IPS-18a (cell line): ENCODE results near the gene ST6GALNAC4.
"Not testable (repeated sequence)": the region's sequence is repeated elsewhere in the genome, so short reads cannot be mapped to it uniquely, and the experiment has no call there.

Experiments used
- H3K27ac ChIP-seq: one replicate; pipeline ENCODE4 v1.5.1; 2013; ENCODE audit warnings: low read length
- H3K27me3 ChIP-seq: one replicate; pipeline ENCODE4 v1.6.1; 2013; ENCODE audit warnings: mild to moderate bottlenecking, low read length; ENCODE audit not compliant: control insufficient read depth, insufficient read depth
- H3K36me3 ChIP-seq: one replicate; pipeline ENCODE4 v1.6.1; 2013; ENCODE audit warnings: low read depth, low read length; ENCODE audit not compliant: control insufficient read depth
- H3K4me1 ChIP-seq: one replicate; pipeline ENCODE4 v1.6.1; 2013; ENCODE audit warnings: low read depth, low read length; ENCODE audit not compliant: control insufficient read depth
- H3K4me3 ChIP-seq: one replicate; pipeline ENCODE4 v1.5.1; 2013; ENCODE audit warnings: low read length
- H3K9ac ChIP-seq: one replicate; pipeline ENCODE4 v1.6.1; 2013; ENCODE audit warnings: mild to moderate bottlenecking, low read length, moderate library complexity
- H3K9me3 ChIP-seq: one replicate; pipeline ENCODE4 v1.6.1; 2013; ENCODE audit warnings: low read depth, low read length; ENCODE audit not compliant: control insufficient read depth

Gene ST6GALNAC4

DNA sequence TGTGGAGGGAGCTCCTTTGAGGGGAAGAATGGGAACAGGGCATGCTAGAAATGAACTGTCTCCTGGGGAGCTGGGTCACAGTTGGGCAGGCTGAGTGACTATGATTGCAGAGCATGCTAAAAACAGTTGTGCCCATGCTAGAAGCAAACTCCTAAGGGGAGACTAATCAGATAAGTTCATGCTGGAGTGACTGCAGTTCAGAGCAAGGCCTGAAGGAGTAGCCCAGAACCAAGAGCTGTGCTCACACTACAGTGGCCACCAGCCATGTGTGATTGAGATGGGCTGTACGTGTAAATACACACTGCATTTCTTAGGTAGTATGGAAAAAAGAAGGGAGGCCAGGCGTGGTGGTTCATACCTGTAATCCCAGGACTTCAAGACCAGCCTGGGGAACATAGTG lies 29.0 kb downstream of the ST6GALNAC4 start:
- H3K27ac ChIP-seq, result no peak overlapping the region
- H3K4me3 ChIP-seq, result no peak overlapping the region
- no peaks in the 10 kb centered on the region for H3K4me1 ChIP-seq
- no peaks in the 10 kb centered on the region for H3K9me3 ChIP-seq
- H3K36me3 ChIP-seq, result peaks cover 8% of the 10 kb centered on the region
- H3K27me3 ChIP-seq, result no peaks in the 10 kb centered on the region
- no peak overlapping the region for H3K9ac ChIP-seq

- Histone ChIP-seq H3K9ac (no peak overlapping the region), H3K27me3 (no peaks in the 10 kb centered on the region), H3K9me3 (no peaks in the 10 kb centered on the region), H3K4me3 (no peak overlapping the region), H3K4me1 (no peaks in the 10 kb centered on the region), H3K36me3 (peaks cover 8% of the 10 kb centered on the region), H3K27ac (no peak overlapping the region)
Observed at GRCh38 chr9:127886401-127886972, 30.4 kb downstream of the ST6GALNAC4 start.

GRCh38 chr9:127885508-127886281 lies 31.1 kb downstream of the ST6GALNAC4 start:
- Histone ChIP-seq H3K36me3 (peaks cover 8% of the 10 kb centered on the region), H3K4me1 (no peaks in the 10 kb centered on the region), H3K27me3 (no peaks in the 10 kb centered on the region), H3K27ac (no peak overlapping the region), H3K4me3 (no peak overlapping the region), H3K9ac (no peak overlapping the region), H3K9me3 (no peaks in the 10 kb centered on the region)

GRCh38 chr9:127884976-127885490 lies 31.8 kb downstream of the ST6GALNAC4 start:
- Histone ChIP-seq H3K27ac (no peak overlapping the region), H3K9me3 (no peaks in the 10 kb centered on the region), H3K27me3 (no peaks in the 10 kb centered on the region), H3K36me3 (peaks cover 3% of the 10 kb centered on the region), H3K4me3 (no peak overlapping the region), H3K4me1 (no peaks in the 10 kb centered on the region), H3K9ac (no peak overlapping the region)

- peaks cover 3% of the 10 kb centered on the region for H3K36me3 ChIP-seq
- no peaks in the 10 kb centered on the region for H3K4me1 ChIP-seq
- H3K9me3 ChIP-seq, result no peaks in the 10 kb centered on the region
- no peak overlapping the region for H3K4me3 ChIP-seq
- H3K27ac ChIP-seq, result no peak overlapping the region
- no peak overlapping the region for H3K9ac ChIP-seq
- H3K27me3 ChIP-seq, result no peaks in the 10 kb centered on the region
Observed at GRCh38 chr9:127884427-127884911, 32.4 kb downstream of the ST6GALNAC4 start.

GRCh38 chr9:127883959-127884358 lies 32.9 kb downstream of the ST6GALNAC4 start:
- H3K4me1 ChIP-seq, result no peaks in the 10 kb centered on the region
- H3K36me3 ChIP-seq, result peaks cover 3% of the 10 kb centered on the region
- H3K27me3 ChIP-seq, result no peaks in the 10 kb centered on the region
- no peak overlapping the region for H3K27ac ChIP-seq
- H3K9me3 ChIP-seq, result no peaks in the 10 kb centered on the region
- H3K9ac ChIP-seq, result no peak overlapping the region
- H3K4me3 ChIP-seq, result no peak overlapping the region

DNA sequence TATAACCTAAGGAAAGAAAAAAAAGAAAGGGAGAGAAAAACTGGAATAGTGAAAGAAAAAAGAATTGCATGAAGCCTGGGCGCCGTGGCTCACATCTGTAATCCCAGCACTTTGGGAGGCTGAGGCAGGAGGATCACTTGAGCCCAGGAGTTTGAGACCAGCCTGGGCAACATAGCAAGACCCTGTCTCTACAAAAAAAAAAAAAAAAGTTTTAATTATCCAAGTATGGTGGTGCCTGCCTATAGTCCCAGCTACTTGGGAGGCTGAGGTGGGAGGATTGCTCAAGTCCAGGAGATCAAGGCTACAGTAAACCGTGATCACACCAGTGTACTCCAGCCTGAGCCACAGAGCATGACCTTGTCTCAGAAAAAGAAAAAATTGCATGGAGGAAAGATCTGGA lies 35.1 kb downstream of the ST6GALNAC4 start:
- not testable (repeated sequence) for H3K27ac ChIP-seq, H3K4me1 ChIP-seq, H3K9me3 ChIP-seq, H3K9ac ChIP-seq, H3K36me3 ChIP-seq, H3K4me3 ChIP-seq, H3K27me3 ChIP-seq

- Histone ChIP-seq H3K4me3 (no peak overlapping the region), H3K27ac (no peak overlapping the region), H3K9ac (no peak overlapping the region), H3K36me3 (no peaks in the 10 kb centered on the region), H3K27me3 (peaks cover 5% of the 10 kb centered on the region), H3K9me3 (no peaks in the 10 kb centered on the region), H3K4me1 (no peaks in the 10 kb centered on the region)
Observed at GRCh38 chr9:127880143-127880542, 36.7 kb downstream of the ST6GALNAC4 start.

GRCh38 chr9:127878652-127879390 lies 38.0 kb downstream of the ST6GALNAC4 start:
- H3K9ac ChIP-seq, result no peak overlapping the region
- no peaks in the 10 kb centered on the region for H3K9me3 ChIP-seq
- H3K27ac ChIP-seq, result no peak overlapping the region
- H3K4me1 ChIP-seq, result no peaks in the 10 kb centered on the region
- no peaks in the 10 kb centered on the region for H3K36me3 ChIP-seq
- no peak overlapping the region for H3K4me3 ChIP-seq
- peaks cover 5% of the 10 kb centered on the region for H3K27me3 ChIP-seq

DNA sequence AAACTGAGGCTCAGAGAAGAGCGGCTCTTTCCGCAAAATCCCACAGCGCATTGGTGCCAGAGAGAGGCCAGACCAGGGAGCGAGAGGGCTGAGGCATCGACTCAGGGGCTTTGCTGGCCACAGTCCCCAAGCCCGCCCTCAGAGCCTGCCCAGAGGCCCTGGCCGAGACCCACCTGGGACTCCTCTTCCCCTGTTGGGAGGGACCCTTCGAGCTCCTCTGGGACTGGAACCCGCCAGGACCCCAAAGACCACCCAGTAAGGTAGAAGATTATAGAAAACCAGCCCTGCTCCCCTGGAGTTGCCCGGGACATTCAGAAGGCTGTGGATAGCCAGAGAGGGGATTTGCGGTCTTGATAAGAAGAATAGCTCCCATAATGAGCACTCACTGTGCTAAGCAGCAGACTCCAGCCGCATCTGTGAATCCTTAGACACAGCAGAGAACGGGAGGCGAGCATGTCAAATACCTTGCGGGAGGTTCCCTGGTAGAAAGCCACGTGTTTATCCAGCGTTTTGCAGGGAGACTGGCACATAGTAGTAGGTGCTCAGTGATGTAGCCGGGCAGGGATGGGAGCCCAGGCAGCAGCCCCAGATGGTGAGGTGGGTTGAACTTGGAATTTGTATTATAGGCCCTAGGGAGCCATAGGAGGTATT lies 38.7 kb downstream of the ST6GALNAC4 start:
- Histone ChIP-seq H3K9me3 (no peaks in the 10 kb centered on the region), H3K36me3 (no peaks in the 10 kb centered on the region), H3K4me3 (peak overlapping the region; percentile 72), H3K4me1 (no peaks in the 10 kb centered on the region), H3K27me3 (peaks cover 5% of the 10 kb centered on the region), H3K27ac (no peak overlapping the region), H3K9ac (peak overlapping the region; percentile 4)

- H3K27ac ChIP-seq, result no peak within 1 kb of the TSS
- peak within 1 kb of the TSS; percentile 12 for H3K9ac ChIP-seq
Observed at GRCh38 chr9:127877566-127877998, 39.3 kb downstream of the ST6GALNAC4 start, which contains the start of gene AK1. Gene AK1 (minus strand): TSS chr9:127877675. CDS start chr9:127874617, 3,058 bp downstream.

More at GRCh38 chr9:127877566-127877998, 39.3 kb downstream of the ST6GALNAC4 start, which contains the start of gene AK1:
- no peaks in the 10 kb centered on the region for H3K9me3 ChIP-seq
- no peaks in the 10 kb centered on the region for H3K36me3 ChIP-seq
- no peaks in the 10 kb centered on the region for H3K4me1 ChIP-seq
- H3K27me3 ChIP-seq, result peaks cover 5% of the 10 kb centered on the region
- H3K4me3 ChIP-seq, result peak within 1 kb of the TSS; percentile 72
